Neural cell (in vitro differentiated cells): Measurements from ENCODE around the gene SEMA7A. TPM values are rescaled to one million over a fixed set of nuclear protein-coding genes. Genes with fewer than 3 reads are reported as not detected.
"Not testable (repeated sequence)": the region's sequence is repeated elsewhere in the genome, so short reads cannot be mapped to it uniquely, and the experiment has no call there.

Experiments
- H2AFZ ChIP-seq: fragments of 200-600, 300-800 bp; sonication (generic), shearing (Covaris generic); 2 replicates; pipeline ENCODE4 v1.6.0; 2014; ENCODE audit warnings: low read depth, mild to moderate bottlenecking, antibody characterized with exemption, low read length, moderate library complexity
- H3F3A ChIP-seq: fragments of 200-600 bp; shearing (Covaris generic); 2 replicates; pipeline ENCODE4 v1.6.1; 2016; ENCODE audit warnings: mild to moderate bottlenecking, moderate library complexity, mixed read lengths, antibody characterized with exemption, low read length; ENCODE audit not compliant: insufficient read depth, poor library complexity, severe bottlenecking
- H3K27ac ChIP-seq: fragments of 200-600, 300-800 bp; sonication (generic), shearing (Covaris generic); 2 replicates; pipeline ENCODE4 v1.5.1; 2014; ENCODE audit warnings: mild to moderate bottlenecking, low read length, moderate library complexity
- H3K27me3 ChIP-seq: fragments of 300-800, 200-600 bp; sonication (generic), shearing (Covaris generic); 2 replicates; pipeline ENCODE4 v1.6.0; 2014; ENCODE audit warnings: mild to moderate bottlenecking, low read depth, low read length, moderate library complexity; ENCODE audit not compliant: insufficient read depth
- H3K36me3 ChIP-seq: fragments of 300-800, 200-600 bp; sonication (generic), shearing (Covaris generic); 2 replicates; pipeline ENCODE4 v1.5.1; 2014; ENCODE audit warnings: mild to moderate bottlenecking, antibody characterized with exemption, low read length, moderate library complexity; ENCODE audit not compliant: insufficient read depth
- H3K4me2 ChIP-seq: fragments of 300-800, 200-600 bp; sonication (generic), shearing (Covaris generic); 2 replicates; pipeline ENCODE4 v1.6.0; 2014; ENCODE audit warnings: mild to moderate bottlenecking, low read length
- H3K4me3 ChIP-seq: fragments of 300-800, 200-600 bp; sonication (generic), shearing (Covaris generic); 2 replicates; pipeline ENCODE4 v1.5.1; 2014; ENCODE audit warnings: mild to moderate bottlenecking, low read length, moderate library complexity
- H3K79me2 ChIP-seq: fragments of 200-600 bp; shearing (Covaris generic); replicated peaks from 2 replicates; pipeline ENCODE4 v1.6.0; 2014; ENCODE audit warnings: mild to moderate bottlenecking, low read length, moderate library complexity; ENCODE audit not compliant: insufficient read depth
- H3K9ac ChIP-seq: fragments of 300-800, 200-600 bp; sonication (generic), shearing (Covaris generic); 2 replicates; pipeline ENCODE4 v1.6.1; 2016; ENCODE audit warnings: mild to moderate bottlenecking, low read length, mixed read lengths
- H3K9me2 ChIP-seq: fragments of 200-600 bp; shearing (Covaris generic); 2 replicates; pipeline ENCODE4 v1.6.1; 2016; ENCODE audit warnings: mild to moderate bottlenecking, low read length, mixed read lengths; ENCODE audit not compliant: insufficient read depth
- H3K9me3 ChIP-seq: fragments of 200-600, 300-800 bp; sonication (generic), shearing (Covaris generic); 2 replicates; pipeline ENCODE4 v1.6.1; 2016; ENCODE audit warnings: mild to moderate bottlenecking, mixed run types, low read length, moderate library complexity, mixed read lengths
- H4K20me1 ChIP-seq: fragments of 200-600 bp; shearing (Covaris generic); 2 replicates; pipeline ENCODE4 v1.6.1; 2016; ENCODE audit warnings: mild to moderate bottlenecking, mixed run types; ENCODE audit not compliant: insufficient read depth
- CTCF ChIP-seq: fragments of 450-650 bp; IDR thresholded peaks from 2 replicates; pipeline ENCODE4 v1.5.1; 2014; ENCODE audit warnings: antibody characterized with exemption, mild to moderate bottlenecking, moderate library complexity; ENCODE audit not compliant: poor library complexity, severe bottlenecking
- EP300 ChIP-seq: fragments of 450-650 bp; conservative IDR thresholded peaks from 2 replicates; pipeline ENCODE4 v1.6.1; 2014; ENCODE audit warnings: antibody characterized with exemption, mild to moderate bottlenecking, moderate library complexity; ENCODE audit not compliant: poor library complexity, severe bottlenecking
- EZH2 ChIP-seq: fragments of 200-600, 300-800 bp; shearing (Covaris generic), sonication (generic); IDR thresholded peaks from 2 replicates; pipeline ENCODE4 v1.6.1; 2014; ENCODE audit warnings: antibody characterized with exemption, low read length, borderline replicate concordance, mild to moderate bottlenecking; ENCODE audit not compliant: insufficient read depth, poor library complexity, severe bottlenecking
- MXI1 ChIP-seq: fragments of 450-650 bp; conservative IDR thresholded peaks from 2 replicates; pipeline ENCODE4 v1.6.1; 2014; ENCODE audit warnings: antibody characterized with exemption, mild to moderate bottlenecking; ENCODE audit not compliant: poor library complexity, severe bottlenecking
- POLR2AphosphoS5 ChIP-seq: IDR thresholded peaks from 2 replicates; pipeline ENCODE4 v1.6.1; 2012
- RAD21 ChIP-seq: fragments of 450-650 bp; conservative IDR thresholded peaks from 2 replicates; pipeline ENCODE4 v1.6.1; 2014; ENCODE audit warnings: antibody characterized with exemption, mild to moderate bottlenecking, moderate library complexity
- SMC3 ChIP-seq: fragments of 450-650 bp; conservative IDR thresholded peaks from 2 replicates; pipeline ENCODE4 v1.6.1; 2014; ENCODE audit warnings: antibody characterized with exemption, mild to moderate bottlenecking, moderate library complexity; ENCODE audit not compliant: poor library complexity
- TAF1 ChIP-seq: IDR thresholded peaks from 2 replicates; pipeline ENCODE4 v1.6.1; 2012; ENCODE audit warnings: low read depth
- polyA minus RNA-seq: library from RNA; depleted of rRNA, polyadenylated mRNA; stranded (reverse); fragments of >200 nt; gene quantifications from 2 replicates; pipeline ENCODE4 v1.2.3, GENCODE V29; 2014
- polyA plus RNA-seq: library from polyadenylated mRNA; depleted of rRNA; stranded (reverse); fragments of >200 nt; gene quantifications from 2 replicates; pipeline ENCODE4 v1.2.3, GENCODE V29; 2014
- TF ChIP-seq, protein P1 (sequence below): IDR thresholded peaks from 2 replicates; pipeline ENCODE4 v1.6.1; 2012; ENCODE audit warnings: borderline replicate concordance

SEMA7A gene, protein sequence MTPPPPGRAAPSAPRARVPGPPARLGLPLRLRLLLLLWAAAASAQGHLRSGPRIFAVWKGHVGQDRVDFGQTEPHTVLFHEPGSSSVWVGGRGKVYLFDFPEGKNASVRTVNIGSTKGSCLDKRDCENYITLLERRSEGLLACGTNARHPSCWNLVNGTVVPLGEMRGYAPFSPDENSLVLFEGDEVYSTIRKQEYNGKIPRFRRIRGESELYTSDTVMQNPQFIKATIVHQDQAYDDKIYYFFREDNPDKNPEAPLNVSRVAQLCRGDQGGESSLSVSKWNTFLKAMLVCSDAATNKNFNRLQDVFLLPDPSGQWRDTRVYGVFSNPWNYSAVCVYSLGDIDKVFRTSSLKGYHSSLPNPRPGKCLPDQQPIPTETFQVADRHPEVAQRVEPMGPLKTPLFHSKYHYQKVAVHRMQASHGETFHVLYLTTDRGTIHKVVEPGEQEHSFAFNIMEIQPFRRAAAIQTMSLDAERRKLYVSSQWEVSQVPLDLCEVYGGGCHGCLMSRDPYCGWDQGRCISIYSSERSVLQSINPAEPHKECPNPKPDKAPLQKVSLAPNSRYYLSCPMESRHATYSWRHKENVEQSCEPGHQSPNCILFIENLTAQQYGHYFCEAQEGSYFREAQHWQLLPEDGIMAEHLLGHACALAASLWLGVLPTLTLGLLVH
- 28.8 and 31.7 TPM in 2 replicates for polyA plus RNA-seq
- 26.6 and 34.1 TPM in 2 replicates for polyA minus RNA-seq

GRCh38 chr15:74433592-74434262 lies at the start of gene SEMA7A:
Gene SEMA7A, minus strand, starts transcription at chr15:74433958. Its CDS starts 40 bp downstream, at chr15:74433918.
- Histone ChIP-seq H3K79me2 (peaks cover 24% of the 10 kb centered on the region), H3K27me3 (no peaks in the 10 kb centered on the region), H3K4me2 (peak within 1 kb of the TSS; percentile 73), H3K36me3 (no peaks in the 10 kb centered on the region), H3F3A (no peaks in the 10 kb centered on the region), H3K4me3 (peak within 1 kb of the TSS; percentile 94), H2AFZ (peak within 1 kb of the TSS; percentile 51), H3K9me2 (no peaks in the 10 kb centered on the region), H4K20me1 (no peaks in the 10 kb centered on the region), H3K27ac (peak within 1 kb of the TSS; percentile 45), H3K9me3 (no peaks in the 10 kb centered on the region), H3K9ac (peak within 1 kb of the TSS; percentile 84)
- TF ChIP-seq EZH2 (no peak), CTCF (no peak), MXI1 (peak; percentile 74), POLR2AphosphoS5 (peak; percentile 74), SMC3 (peak; percentile 30), TAF1 (peak; percentile 9), RAD21 (no peak), EP300 (peak; percentile 24)
- TF ChIP-seq, protein P1, sequence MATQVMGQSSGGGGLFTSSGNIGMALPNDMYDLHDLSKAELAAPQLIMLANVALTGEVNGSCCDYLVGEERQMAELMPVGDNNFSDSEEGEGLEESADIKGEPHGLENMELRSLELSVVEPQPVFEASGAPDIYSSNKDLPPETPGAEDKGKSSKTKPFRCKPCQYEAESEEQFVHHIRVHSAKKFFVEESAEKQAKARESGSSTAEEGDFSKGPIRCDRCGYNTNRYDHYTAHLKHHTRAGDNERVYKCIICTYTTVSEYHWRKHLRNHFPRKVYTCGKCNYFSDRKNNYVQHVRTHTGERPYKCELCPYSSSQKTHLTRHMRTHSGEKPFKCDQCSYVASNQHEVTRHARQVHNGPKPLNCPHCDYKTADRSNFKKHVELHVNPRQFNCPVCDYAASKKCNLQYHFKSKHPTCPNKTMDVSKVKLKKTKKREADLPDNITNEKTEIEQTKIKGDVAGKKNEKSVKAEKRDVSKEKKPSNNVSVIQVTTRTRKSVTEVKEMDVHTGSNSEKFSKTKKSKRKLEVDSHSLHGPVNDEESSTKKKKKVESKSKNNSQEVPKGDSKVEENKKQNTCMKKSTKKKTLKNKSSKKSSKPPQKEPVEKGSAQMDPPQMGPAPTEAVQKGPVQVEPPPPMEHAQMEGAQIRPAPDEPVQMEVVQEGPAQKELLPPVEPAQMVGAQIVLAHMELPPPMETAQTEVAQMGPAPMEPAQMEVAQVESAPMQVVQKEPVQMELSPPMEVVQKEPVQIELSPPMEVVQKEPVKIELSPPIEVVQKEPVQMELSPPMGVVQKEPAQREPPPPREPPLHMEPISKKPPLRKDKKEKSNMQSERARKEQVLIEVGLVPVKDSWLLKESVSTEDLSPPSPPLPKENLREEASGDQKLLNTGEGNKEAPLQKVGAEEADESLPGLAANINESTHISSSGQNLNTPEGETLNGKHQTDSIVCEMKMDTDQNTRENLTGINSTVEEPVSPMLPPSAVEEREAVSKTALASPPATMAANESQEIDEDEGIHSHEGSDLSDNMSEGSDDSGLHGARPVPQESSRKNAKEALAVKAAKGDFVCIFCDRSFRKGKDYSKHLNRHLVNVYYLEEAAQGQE: peak; percentile 35

- H3K9me2 ChIP-seq: no peaks in the 10 kb centered on the region
- H2AFZ ChIP-seq: no peak overlapping the region
- no peaks in the 10 kb centered on the region for H3K9me3 ChIP-seq
- TF ChIP-seq RAD21: no peak
- TF ChIP-seq CTCF: no peak
- H3F3A ChIP-seq: no peaks in the 10 kb centered on the region
- no peak overlapping the region for H3K4me3 ChIP-seq
- H3K79me2 ChIP-seq: no peaks in the 10 kb centered on the region
- no peaks in the 10 kb centered on the region for H3K36me3 ChIP-seq
- no peaks in the 10 kb centered on the region for H3K27me3 ChIP-seq
- no peak overlapping the region for H3K9ac ChIP-seq
- no peak overlapping the region for H3K27ac ChIP-seq
- no peaks in the 10 kb centered on the region for H4K20me1 ChIP-seq
- H3K4me2 ChIP-seq: no peak overlapping the region
Observed at GRCh38 chr15:74482661-74483060, 48.9 kb upstream of the SEMA7A start.

DNA sequence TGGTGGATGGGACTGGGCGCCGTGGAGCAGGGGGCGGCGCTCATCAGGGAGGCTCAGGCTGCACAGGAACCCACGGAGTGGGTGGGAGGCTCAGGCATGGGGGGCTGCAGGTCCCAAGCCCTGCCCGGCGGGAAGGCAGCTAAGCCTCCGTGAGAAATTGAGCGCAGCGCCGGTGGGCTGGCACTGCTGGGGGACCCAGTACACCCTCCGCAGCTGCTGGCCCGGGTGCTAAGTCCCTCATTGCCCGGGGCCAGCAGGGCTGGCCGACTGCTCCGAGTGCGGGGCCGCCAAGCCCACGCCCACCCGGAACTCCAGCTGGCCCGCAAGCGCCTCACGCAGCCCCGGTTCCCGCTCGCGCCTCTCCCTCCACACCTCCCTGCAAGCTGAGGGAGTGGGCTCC lies 46.6 kb upstream of the SEMA7A start:
- H3K36me3 ChIP-seq, H3K9ac ChIP-seq, H4K20me1 ChIP-seq, H3K9me3 ChIP-seq, H3K4me3 ChIP-seq, H2AFZ ChIP-seq, H3K27me3 ChIP-seq, H3F3A ChIP-seq, H3K79me2 ChIP-seq, H3K9me2 ChIP-seq, H3K27ac ChIP-seq, H3K4me2 ChIP-seq: not testable (repeated sequence)
